Cardiac fibroblast (primary cell): ENCODE results near the gene EPO.
"Not testable (repeated sequence)": the region's sequence is repeated elsewhere in the genome, so short reads cannot be mapped to it uniquely, and the experiment has no call there.

Experiments used
- DNase-seq, 2 donors: peaks; one replicate each; pipeline versions ENCODE4 v3.0.0 to v3.0.0-alpha.2; 2010; ENCODE audit warnings: low read depth in 2 of 2
- H3K4me3 ChIP-seq, 2 donors: replicated peaks in 1 of 2; 1 replicate in 1 of 2; 2 replicates in 1 of 2; pipeline ENCODE4 v1.5.1; 2011; ENCODE audit warnings: low read depth in 2 of 2, low read length in 2 of 2, mild to moderate bottlenecking in 2 of 2, moderate library complexity in 1 of 2
- CTCF ChIP-seq: IDR thresholded peaks from one replicate; pipeline ENCODE4 v1.5.1; 2011; ENCODE audit warnings: low read depth, mild to moderate bottlenecking, low read length, inconsistent platforms

Gene EPO

GRCh38 chr7:100753750-100754149 lies 33.5 kb downstream of the EPO start:
- TF ChIP-seq CTCF, result no peak
- H3K4me3 ChIP-seq, result no peak overlapping the region
- peak in 1 of 2 donors; percentile 11 for DNase-seq

- no peak for DNase-seq
- no peak for TF ChIP-seq CTCF
- no peak overlapping the region for H3K4me3 ChIP-seq
Measured at GRCh38 chr7:100759357-100760171, 39.3 kb downstream of the EPO start.

- H3K4me3 ChIP-seq, DNase-seq: not testable (repeated sequence)
Measured at GRCh38 chr7:100762841-100763240, 42.6 kb downstream of the EPO start.

GRCh38 chr7:100763556-100764140 lies 43.4 kb downstream of the EPO start:
- TF ChIP-seq CTCF, result no peak
- no peak for DNase-seq
- no peak overlapping the region for H3K4me3 ChIP-seq

GRCh38 chr7:100764841-100765240 lies 44.6 kb downstream of the EPO start:
- DNase-seq, result no peak
- TF ChIP-seq CTCF, result no peak
- H3K4me3 ChIP-seq, result no peak overlapping the region

- no peak for DNase-seq
- no peak overlapping the region for H3K4me3 ChIP-seq
- TF ChIP-seq CTCF, result no peak
Measured at GRCh38 chr7:100765250-100765649, 45.0 kb downstream of the EPO start.

GRCh38 chr7:100768784-100769183 lies 48.5 kb downstream of the EPO start:
- DNase-seq, result no peak
- no peak for TF ChIP-seq CTCF
- no peak overlapping the region for H3K4me3 ChIP-seq
